HEK293 (cell line): ENCODE measurements around the gene STX11.

Source experiments
- CTCF ChIA-PET: fragments of 350-600 bp; formaldehyde crosslinking; extraction: SDS; loops from one replicate; lab custom pipeline; 2021; ENCODE audit warnings: antibody characterized with exemption; lab: Yijun Ruan, JAX
- POLR2A ChIA-PET: fragments of 300-600 bp; formaldehyde crosslinking; extraction: SDS; loops from one replicate; lab custom pipeline; 2020; ENCODE audit warnings: antibody characterized with exemption, inconsistent platforms; lab: Yijun Ruan, JAX
- H3K27ac ChIP-seq: fragments of 200-500 bp; sonication (Bioruptor generic); 2 replicates; pipeline ENCODE4 v1.5.1; 2014; ENCODE audit warnings: low read depth, low read length, control low read depth, inconsistent platforms; ENCODE audit errors: extremely low read depth
- H3K36me3 ChIP-seq, 2 experiments: fragments of 200-500 bp in 1 of 2; sonication (Bioruptor generic) in 1 of 2; 1 replicate in 1 of 2; 2 replicates in 1 of 2; pipeline ENCODE4 v1.5.1; 2014 to 2017; ENCODE audit warnings: inconsistent platforms in 2 of 2, low read length in 2 of 2; ENCODE audit not compliant: control insufficient read depth in 2 of 2, insufficient read depth in 1 of 2
- H3K4me1 ChIP-seq: fragments of 200-500 bp; sonication (Bioruptor generic); 2 replicates; pipeline ENCODE4 v1.5.1; 2014; ENCODE audit warnings: mild to moderate bottlenecking, low read length, inconsistent platforms; ENCODE audit not compliant: control insufficient read depth, insufficient read depth
- H3K4me3 ChIP-seq: 2 replicates; pipeline ENCODE4 v1.5.1; 2011; ENCODE audit warnings: low read depth, mild to moderate bottlenecking, control low read depth, low read length, moderate library complexity
- H3K9me3 ChIP-seq: fragments of 200-500 bp; sonication (Bioruptor generic); 2 replicates; pipeline ENCODE4 v1.5.1; 2014; ENCODE audit warnings: low read depth, low read length, inconsistent platforms; ENCODE audit not compliant: control insufficient read depth, insufficient read depth
- AEBP2 ChIP-seq: fragments of 450-650 bp; formaldehyde crosslinking; IDR thresholded peaks from 2 replicates; pipeline ENCODE4 v1.5.1; 2016; ENCODE audit warnings: missing biosample characterization, missing genetic modification characterization, borderline replicate concordance
- KLF1 ChIP-seq: fragments of 450-650 bp; formaldehyde crosslinking; IDR thresholded peaks from 2 replicates; pipeline ENCODE4 v1.5.1; 2016; ENCODE audit warnings: missing biosample characterization, missing genetic modification characterization
- KLF10 ChIP-seq: fragments of 450-650 bp; IDR thresholded peaks from 2 replicates; pipeline ENCODE4 v1.5.1; 2018; ENCODE audit warnings: missing biosample characterization, mild to moderate bottlenecking, missing genetic modification characterization
- KLF9 ChIP-seq: fragments of 450-650 bp; formaldehyde crosslinking; IDR thresholded peaks from 2 replicates; pipeline ENCODE4 v1.5.1; 2016; ENCODE audit warnings: missing biosample characterization, missing genetic modification characterization, low read depth
- SCRT2 ChIP-seq: fragments of 450-650 bp; formaldehyde crosslinking; IDR thresholded peaks from 2 replicates; pipeline ENCODE4 v1.5.1; 2016; ENCODE audit warnings: missing biosample characterization, missing genetic modification characterization
- TRIM28 ChIP-seq: IDR thresholded peaks from 2 replicates; pipeline ENCODE4 v1.6.1; 2011; ENCODE audit warnings: low read length, control low read depth, borderline replicate concordance
- ZBTB21 ChIP-seq: fragments of 450-650 bp; formaldehyde crosslinking; IDR thresholded peaks from 2 replicates; pipeline ENCODE4 v1.5.1; 2017; ENCODE audit warnings: missing biosample characterization, missing genetic modification characterization
- ZBTB6 ChIP-seq: fragments of 450-650 bp; formaldehyde crosslinking; IDR thresholded peaks from 2 replicates; pipeline ENCODE4 v1.5.1; 2017; ENCODE audit warnings: missing biosample characterization, missing genetic modification characterization
- ZFHX2 ChIP-seq: fragments of 450-650 bp; formaldehyde crosslinking; conservative IDR thresholded peaks from 2 replicates; pipeline ENCODE4 v1.5.1; 2016; ENCODE audit warnings: missing biosample characterization, missing genetic modification characterization
- ZNF114 ChIP-seq: fragments of 450-650 bp; formaldehyde crosslinking; IDR thresholded peaks from 2 replicates; pipeline ENCODE4 v1.5.0; 2017; ENCODE audit warnings: missing biosample characterization, missing genetic modification characterization
- ZNF175 ChIP-seq: fragments of 450-650 bp; formaldehyde crosslinking; IDR thresholded peaks from 2 replicates; pipeline ENCODE4 v1.5.1; 2016; ENCODE audit warnings: missing biosample characterization, missing genetic modification characterization
- ZNF18 ChIP-seq: fragments of 450-650 bp; formaldehyde crosslinking; IDR thresholded peaks from 2 replicates; pipeline ENCODE4 v1.5.1; 2016; ENCODE audit warnings: missing biosample characterization, missing genetic modification characterization
- ZNF248 ChIP-seq: fragments of 450-650 bp; formaldehyde crosslinking; IDR thresholded peaks from 2 replicates; pipeline ENCODE4 v1.5.1; 2017; ENCODE audit warnings: missing biosample characterization, missing genetic modification characterization
- ZNF266 ChIP-seq: fragments of 450-650 bp; formaldehyde crosslinking; IDR thresholded peaks from 2 replicates; pipeline ENCODE4 v1.5.1; 2016; ENCODE audit warnings: missing biosample characterization, missing genetic modification characterization, low read depth
- ZNF350 ChIP-seq: fragments of 450-650 bp; formaldehyde crosslinking; IDR thresholded peaks from 2 replicates; pipeline ENCODE4 v1.5.0; 2017; ENCODE audit warnings: missing biosample characterization, mild to moderate bottlenecking, missing genetic modification characterization
- ZNF416 ChIP-seq: fragments of 450-650 bp; formaldehyde crosslinking; IDR thresholded peaks from 2 replicates; pipeline ENCODE4 v1.5.1; 2016; ENCODE audit warnings: missing biosample characterization, missing genetic modification characterization
- ZNF513 ChIP-seq: fragments of 450-650 bp; IDR thresholded peaks from 2 replicates; pipeline ENCODE4 v1.5.1; 2018; ENCODE audit warnings: missing biosample characterization, missing genetic modification characterization
- ZNF529 ChIP-seq: fragments of 450-650 bp; formaldehyde crosslinking; IDR thresholded peaks from 2 replicates; pipeline ENCODE4 v1.5.1; 2017; ENCODE audit warnings: missing genetic modification characterization, missing biosample characterization; ENCODE audit not compliant: insufficient replicate concordance
- ZNF555 ChIP-seq: fragments of 450-650 bp; formaldehyde crosslinking; conservative IDR thresholded peaks from 2 replicates; pipeline ENCODE4 v1.5.1; 2017; ENCODE audit warnings: missing biosample characterization, mild to moderate bottlenecking, missing genetic modification characterization, inconsistent platforms
- ZNF571 ChIP-seq: fragments of 450-650 bp; formaldehyde crosslinking; IDR thresholded peaks from 2 replicates; pipeline ENCODE4 v1.5.0; 2017; ENCODE audit warnings: missing biosample characterization, missing genetic modification characterization
- ZNF624 ChIP-seq: fragments of 450-650 bp; formaldehyde crosslinking; IDR thresholded peaks from 2 replicates; pipeline ENCODE4 v1.5.1; 2017; ENCODE audit warnings: missing biosample characterization, missing genetic modification characterization
- ZNF701 ChIP-seq: fragments of 450-650 bp; formaldehyde crosslinking; IDR thresholded peaks from 2 replicates; pipeline ENCODE4 v1.5.1; 2016; ENCODE audit warnings: missing biosample characterization, missing genetic modification characterization
- ZNF777 ChIP-seq: fragments of 450-650 bp; formaldehyde crosslinking; IDR thresholded peaks from 2 replicates; pipeline ENCODE4 v1.5.1; 2017; ENCODE audit warnings: missing biosample characterization, missing genetic modification characterization, borderline replicate concordance
- ZSCAN18 ChIP-seq: fragments of 450-650 bp; formaldehyde crosslinking; IDR thresholded peaks from 2 replicates; pipeline ENCODE4 v1.5.1; 2016; ENCODE audit warnings: missing biosample characterization, missing genetic modification characterization

Gene STX11

GRCh38 chr6:144194293-144194810 is 44.0 kb downstream of the STX11 start:
- Histone ChIP-seq H3K4me3 (no peak overlapping the region), H3K27ac (no peak overlapping the region), H3K36me3 (no peaks in the 10 kb centered on the region), H3K4me1 (no peaks in the 10 kb centered on the region), H3K9me3 (no peaks in the 10 kb centered on the region)
- POLR2A ChIA-PET = no interaction called here
- CTCF ChIA-PET = interaction anchor here (0.5 kb wide), 1 partner anchor 54 kb away, joined by 3 read pairs; no protein-coding TSS in a partner anchor
- TF ChIP-seq KLF10 (tag by site-specific recombination) (no peak), KLF1 (no peak), AEBP2 (tag by site-specific recombination) (no peak), ZNF416 (tag by site-specific recombination) (no peak), ZNF350 (tag by site-specific recombination) (no peak), ZBTB21 (tag by site-specific recombination) (no peak), ZNF175 (tag by site-specific recombination) (no peak), TRIM28 (no peak)

GRCh38 chr6:144195671-144196270 is 45.5 kb downstream of the STX11 start:
- CTCF ChIA-PET = no interaction called here
- Histone ChIP-seq H3K4me1 (no peaks in the 10 kb centered on the region), H3K9me3 (no peaks in the 10 kb centered on the region), H3K4me3 (no peak overlapping the region), H3K27ac (no peak overlapping the region), H3K36me3 (no peaks in the 10 kb centered on the region)
- TF ChIP-seq SCRT2 (no peak), ZNF555 (tag by site-specific recombination) (no peak), KLF10 (tag by site-specific recombination) (no peak), ZNF701 (tag by site-specific recombination) (no peak), ZSCAN18 (tag by site-specific recombination) (no peak), ZNF571 (tag by site-specific recombination) (no peak)
- POLR2A ChIA-PET = no interaction called here

GRCh38 chr6:144197919-144198318 is 47.6 kb downstream of the STX11 start:
- ChIA-PET CTCF (no interaction called here), POLR2A (no interaction called here)
- H3K36me3 ChIP-seq = no peaks in the 10 kb centered on the region
- H3K4me1 ChIP-seq = no peaks in the 10 kb centered on the region
- no peak overlapping the region for H3K4me3 ChIP-seq
- H3K9me3 ChIP-seq = no peaks in the 10 kb centered on the region
- H3K27ac ChIP-seq = no peak overlapping the region
- TF ChIP-seq ZFHX2 (tag by site-specific recombination) = no peak
- no peak for TF ChIP-seq ZNF513 (tag by site-specific recombination)
- no peak for TF ChIP-seq ZNF777 (tag by site-specific recombination)
- TF ChIP-seq ZNF248 (tag by site-specific recombination) = no peak
- no peak for TF ChIP-seq ZBTB6 (tag by site-specific recombination)
- TF ChIP-seq ZNF114 (tag by site-specific recombination) = no peak
- TF ChIP-seq ZNF18 (tag by site-specific recombination) = no peak
- no peak for TF ChIP-seq ZNF266 (tag by site-specific recombination)
- no peak for TF ChIP-seq ZNF529 (tag by site-specific recombination)
- no peak for TF ChIP-seq ZNF624 (tag by site-specific recombination)
- TF ChIP-seq KLF9 (tag by site-specific recombination) = no peak
